ENCODE measurements around the gene MORN1.

The MORN1 gene

GRCh38 chr1:2286923-2287322 lies 104.4 kb downstream of the MORN1 start:
- TF ChIP-seq EGR1 (IDR thresholded peaks at IDR 0.05) (no peak), RAD21 (IDR thresholded peaks at IDR 0.05; ENCODE audit: low read depth) (no peak)
- TF ChIP-seq, protein P1, sequence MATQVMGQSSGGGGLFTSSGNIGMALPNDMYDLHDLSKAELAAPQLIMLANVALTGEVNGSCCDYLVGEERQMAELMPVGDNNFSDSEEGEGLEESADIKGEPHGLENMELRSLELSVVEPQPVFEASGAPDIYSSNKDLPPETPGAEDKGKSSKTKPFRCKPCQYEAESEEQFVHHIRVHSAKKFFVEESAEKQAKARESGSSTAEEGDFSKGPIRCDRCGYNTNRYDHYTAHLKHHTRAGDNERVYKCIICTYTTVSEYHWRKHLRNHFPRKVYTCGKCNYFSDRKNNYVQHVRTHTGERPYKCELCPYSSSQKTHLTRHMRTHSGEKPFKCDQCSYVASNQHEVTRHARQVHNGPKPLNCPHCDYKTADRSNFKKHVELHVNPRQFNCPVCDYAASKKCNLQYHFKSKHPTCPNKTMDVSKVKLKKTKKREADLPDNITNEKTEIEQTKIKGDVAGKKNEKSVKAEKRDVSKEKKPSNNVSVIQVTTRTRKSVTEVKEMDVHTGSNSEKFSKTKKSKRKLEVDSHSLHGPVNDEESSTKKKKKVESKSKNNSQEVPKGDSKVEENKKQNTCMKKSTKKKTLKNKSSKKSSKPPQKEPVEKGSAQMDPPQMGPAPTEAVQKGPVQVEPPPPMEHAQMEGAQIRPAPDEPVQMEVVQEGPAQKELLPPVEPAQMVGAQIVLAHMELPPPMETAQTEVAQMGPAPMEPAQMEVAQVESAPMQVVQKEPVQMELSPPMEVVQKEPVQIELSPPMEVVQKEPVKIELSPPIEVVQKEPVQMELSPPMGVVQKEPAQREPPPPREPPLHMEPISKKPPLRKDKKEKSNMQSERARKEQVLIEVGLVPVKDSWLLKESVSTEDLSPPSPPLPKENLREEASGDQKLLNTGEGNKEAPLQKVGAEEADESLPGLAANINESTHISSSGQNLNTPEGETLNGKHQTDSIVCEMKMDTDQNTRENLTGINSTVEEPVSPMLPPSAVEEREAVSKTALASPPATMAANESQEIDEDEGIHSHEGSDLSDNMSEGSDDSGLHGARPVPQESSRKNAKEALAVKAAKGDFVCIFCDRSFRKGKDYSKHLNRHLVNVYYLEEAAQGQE (IDR thresholded peaks at IDR 0.05; ENCODE audit: low read depth) = no peak

DNA sequence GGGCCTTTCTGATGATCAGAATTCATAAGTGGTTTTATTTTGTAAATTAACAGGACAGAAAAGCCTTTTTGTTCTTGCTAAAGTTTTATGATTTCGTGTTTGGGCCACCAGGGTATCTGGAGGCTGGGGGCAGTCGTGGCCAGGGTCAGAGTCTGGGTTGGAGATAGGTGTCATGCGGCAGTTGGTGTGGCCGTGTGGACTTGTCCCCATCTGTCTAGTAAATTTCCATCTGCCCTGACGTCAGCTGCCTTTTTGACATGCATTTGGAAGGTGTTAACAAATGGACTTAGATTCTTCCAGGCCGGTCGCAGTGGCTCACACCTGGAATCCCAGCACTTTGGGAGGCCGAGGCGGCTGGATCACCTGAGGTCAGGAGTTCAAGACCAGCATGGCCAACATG lies 106.4 kb downstream of the MORN1 start:
- no peak for TF ChIP-seq EGR1 (IDR thresholded peaks at IDR 0.05)
- TF ChIP-seq, protein P2, sequence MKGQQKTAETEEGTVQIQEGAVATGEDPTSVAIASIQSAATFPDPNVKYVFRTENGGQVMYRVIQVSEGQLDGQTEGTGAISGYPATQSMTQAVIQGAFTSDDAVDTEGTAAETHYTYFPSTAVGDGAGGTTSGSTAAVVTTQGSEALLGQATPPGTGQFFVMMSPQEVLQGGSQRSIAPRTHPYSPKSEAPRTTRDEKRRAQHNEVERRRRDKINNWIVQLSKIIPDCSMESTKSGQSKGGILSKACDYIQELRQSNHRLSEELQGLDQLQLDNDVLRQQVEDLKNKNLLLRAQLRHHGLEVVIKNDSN (IDR thresholded peaks at IDR 0.05) = no peak
- TF ChIP-seq CREB1 (IDR thresholded peaks at IDR 0.05; ENCODE audit: low read depth) = no peak
- no peak for TF ChIP-seq YY1 (IDR thresholded peaks at IDR 0.05; ENCODE audit: low read depth)
- no peak for TF ChIP-seq ZBTB7A (IDR thresholded peaks at IDR 0.05; ENCODE audit: low read depth)
- TF ChIP-seq NFIC (IDR thresholded peaks at IDR 0.05) = no peak

GRCh38 chr1:2283991-2284895 lies 107.1 kb downstream of the MORN1 start:
- TF ChIP-seq, protein P1 (IDR thresholded peaks at IDR 0.05; ENCODE audit: low read depth) = no peak

- TF ChIP-seq EGR1 (IDR thresholded peaks at IDR 0.05) = no peak
- no peak for TF ChIP-seq TCF12 (IDR thresholded peaks at IDR 0.05; ENCODE audit: low read depth)
- TF ChIP-seq ZBTB7A (IDR thresholded peaks at IDR 0.05; ENCODE audit: low read depth) = no peak
- TF ChIP-seq, protein P2 (IDR thresholded peaks at IDR 0.05) = no peak
- TF ChIP-seq NFIC (IDR thresholded peaks at IDR 0.05) = no peak
- TF ChIP-seq, protein P1 (IDR thresholded peaks at IDR 0.05; ENCODE audit: low read depth) = no peak
- TF ChIP-seq TEAD4 (IDR thresholded peaks at IDR 0.05) = no peak
- TF ChIP-seq RAD21 (IDR thresholded peaks at IDR 0.05; ENCODE audit: low read depth) = no peak
- TF ChIP-seq CEBPB (IDR thresholded peaks at IDR 0.05) = no peak
- TF ChIP-seq EP300 (IDR thresholded peaks at IDR 0.05; ENCODE audit: borderline replicate concordance) = no peak
- no peak for TF ChIP-seq TAF1 (IDR thresholded peaks at IDR 0.05; ENCODE audit: low read depth)
- no peak for TF ChIP-seq YY1 (IDR thresholded peaks at IDR 0.05; ENCODE audit: low read depth)
- no peak for TF ChIP-seq FOXM1 (IDR thresholded peaks at IDR 0.05; ENCODE audit: borderline replicate concordance, low read depth)
- TF ChIP-seq MAX (IDR thresholded peaks at IDR 0.05) = no peak
- TF ChIP-seq CREB1 (IDR thresholded peaks at IDR 0.05; ENCODE audit: low read depth) = no peak
Measured at GRCh38 chr1:2283371-2283990, 107.9 kb downstream of the MORN1 start.
